ENCODE data around the gene MYOCOS.

DNA sequence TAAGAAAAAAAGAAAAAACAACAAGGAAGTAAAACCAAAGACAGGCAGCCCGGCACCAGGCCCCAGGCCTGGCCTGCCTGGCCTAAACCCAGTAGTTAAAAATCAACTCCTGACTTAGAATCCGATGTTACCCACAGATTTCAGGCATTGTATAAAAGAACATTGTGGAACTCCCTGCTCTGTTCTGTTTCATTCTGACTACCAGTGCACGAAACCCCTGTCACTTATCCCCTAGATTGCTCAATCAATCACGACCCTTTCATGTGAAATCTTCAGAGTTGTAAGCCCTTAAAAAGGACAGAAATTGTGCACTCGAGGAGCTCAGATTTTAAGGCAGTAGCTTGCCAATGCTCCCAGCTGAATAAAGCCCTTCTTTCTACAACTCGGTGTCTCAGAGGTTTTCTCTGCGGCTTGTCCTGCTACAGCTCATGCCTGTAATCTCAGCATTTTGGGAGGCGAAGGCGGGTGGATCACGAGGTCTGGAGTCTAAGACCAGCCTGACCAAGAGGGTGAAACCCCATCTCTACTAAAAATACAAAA lies 15.6 kb upstream of the MYOCOS start:
- TF ChIP-seq CTCF (IDR thresholded peaks at IDR 0.05) (no peak), POLR2A (IDR thresholded peaks at IDR 0.05) (no peak)
